GM20000 (cell line): Measurements from ENCODE around the gene HINFP.
A peak's percentile ranks its signal among the peaks of the same experiment; 100 is the strongest.
"Not testable (repeated sequence)": the region's sequence is repeated elsewhere in the genome, so short reads cannot be mapped to it uniquely, and the experiment has no call there.

Experiments used
- DNase-seq: peaks from one replicate; pipeline ENCODE4 v3.0.0; 2012; ENCODE audit warnings: low spot score
- CTCF ChIP-seq: IDR thresholded peaks from 2 replicates; pipeline ENCODE4 v1.5.1; 2012; ENCODE audit warnings: mild to moderate bottlenecking, control low read depth; ENCODE audit errors: extremely low read depth, missing control alignments

HINFP gene

DNA sequence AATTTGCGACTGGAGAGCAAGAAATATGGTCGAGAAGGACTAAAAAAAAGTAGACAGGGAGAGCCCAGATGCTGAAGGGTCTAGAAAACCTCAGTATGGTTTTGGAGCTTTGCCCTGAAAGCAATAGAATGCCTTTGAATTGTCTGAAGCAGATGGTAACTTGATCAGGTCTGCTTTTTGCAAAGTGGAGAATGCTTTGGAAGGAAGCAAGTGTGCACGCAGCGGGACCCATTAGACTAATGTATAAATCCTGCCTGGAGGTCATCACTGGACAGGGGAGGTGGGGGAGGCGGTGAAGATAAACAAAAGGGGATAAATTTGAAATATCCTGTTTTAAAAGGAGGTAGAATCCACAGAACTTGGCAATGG is 757 bp upstream of the HINFP start:
- no peak for DNase-seq
- TF ChIP-seq CTCF, result no peak

GRCh38 chr11:119121811-119122124 is 388 bp downstream of the HINFP start:
- no peak for TF ChIP-seq CTCF

GRCh38 chr11:119125821-119126220 is 4.4 kb downstream of the HINFP start:
- TF ChIP-seq CTCF, result no peak

More at GRCh38 chr11:119121811-119122124, 388 bp downstream of the HINFP start:
- no peak for DNase-seq

DNA sequence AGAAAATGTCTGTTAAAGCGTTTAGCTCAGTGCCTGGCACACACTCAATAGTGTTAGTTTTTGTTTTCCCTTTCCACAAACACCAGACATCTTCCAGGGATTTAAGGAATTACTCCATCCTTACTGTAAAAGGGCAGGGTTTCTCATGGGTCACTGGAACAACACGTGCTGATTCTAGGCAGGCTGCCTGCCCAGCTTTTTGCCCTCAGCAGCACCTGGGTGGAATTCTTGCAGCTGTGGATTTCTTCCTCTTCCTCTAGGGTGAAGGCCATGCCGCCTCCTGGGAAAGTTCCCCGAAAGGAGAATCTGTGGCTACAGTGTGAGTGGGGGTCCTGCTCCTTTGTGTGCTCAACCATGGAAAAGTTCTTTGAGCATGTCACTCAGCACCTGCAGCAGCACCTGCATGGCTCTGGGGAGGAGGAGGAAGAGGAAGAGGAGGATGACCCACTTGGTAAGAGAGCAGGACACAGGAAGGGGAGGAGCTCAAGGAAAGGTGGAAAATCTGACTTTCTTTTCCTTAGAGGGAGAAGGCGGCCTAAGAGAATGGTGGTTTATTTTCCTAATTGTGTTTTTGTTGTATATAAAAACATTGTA is 5.4 kb downstream of the HINFP start:
- DNase-seq, result no peak
- no peak for TF ChIP-seq CTCF

More at GRCh38 chr11:119125821-119126220, 4.4 kb downstream of the HINFP start:
- DNase-seq, result no peak

DNA sequence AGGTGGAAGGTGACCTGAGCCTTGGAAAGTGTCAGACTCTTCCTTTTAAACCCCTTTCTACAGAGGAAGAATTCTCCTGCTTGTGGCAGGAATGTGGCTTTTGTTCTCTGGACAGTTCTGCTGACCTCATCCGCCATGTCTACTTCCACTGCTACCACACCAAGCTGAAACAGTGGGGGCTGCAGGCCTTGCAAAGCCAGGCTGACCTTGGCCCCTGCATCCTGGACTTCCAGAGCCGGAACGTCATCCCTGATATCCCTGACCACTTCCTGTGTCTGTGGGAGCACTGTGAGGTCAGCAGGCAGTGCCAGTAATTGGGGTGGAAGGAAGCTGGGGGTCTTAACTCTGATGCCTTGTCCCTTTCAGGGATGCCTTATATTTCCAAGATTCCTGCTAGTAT is 9.3 kb downstream of the HINFP start:
- no peak for TF ChIP-seq CTCF
- no peak for DNase-seq

GRCh38 chr11:119134389-119134978 is 13.1 kb downstream of the HINFP start:
- peak; percentile 26 for TF ChIP-seq CTCF
- no peak for DNase-seq

DNA sequence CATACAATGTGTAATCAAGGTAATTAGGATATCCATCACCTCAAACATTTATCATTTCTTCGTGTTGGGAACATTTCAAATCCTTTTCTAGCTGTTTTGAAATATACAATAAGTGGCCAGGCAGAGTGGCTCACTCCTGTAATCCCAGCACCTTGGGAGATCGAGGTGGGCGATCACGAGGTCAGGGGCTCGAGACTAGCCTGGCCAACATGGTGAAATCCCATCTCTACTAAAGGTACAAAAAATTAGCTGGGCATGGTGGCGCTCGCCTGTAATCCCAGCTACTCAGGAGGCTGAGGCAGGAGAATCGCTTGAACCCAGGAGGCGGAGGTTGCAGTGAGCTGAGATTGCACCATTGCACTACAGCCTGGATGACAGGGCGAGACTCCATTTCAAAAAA is 17.9 kb downstream of the HINFP start:
- not testable (repeated sequence) for DNase-seq

GRCh38 chr11:119144825-119145486 is 23.6 kb downstream of the HINFP start:
- DNase-seq, result peak; percentile 87
- peak; percentile 41 for TF ChIP-seq CTCF
